Measurements from ENCODE around the gene RIPPLY2.
A peak's percentile ranks its signal among the peaks of the same experiment; 100 is the strongest.

RIPPLY2 gene

DNA sequence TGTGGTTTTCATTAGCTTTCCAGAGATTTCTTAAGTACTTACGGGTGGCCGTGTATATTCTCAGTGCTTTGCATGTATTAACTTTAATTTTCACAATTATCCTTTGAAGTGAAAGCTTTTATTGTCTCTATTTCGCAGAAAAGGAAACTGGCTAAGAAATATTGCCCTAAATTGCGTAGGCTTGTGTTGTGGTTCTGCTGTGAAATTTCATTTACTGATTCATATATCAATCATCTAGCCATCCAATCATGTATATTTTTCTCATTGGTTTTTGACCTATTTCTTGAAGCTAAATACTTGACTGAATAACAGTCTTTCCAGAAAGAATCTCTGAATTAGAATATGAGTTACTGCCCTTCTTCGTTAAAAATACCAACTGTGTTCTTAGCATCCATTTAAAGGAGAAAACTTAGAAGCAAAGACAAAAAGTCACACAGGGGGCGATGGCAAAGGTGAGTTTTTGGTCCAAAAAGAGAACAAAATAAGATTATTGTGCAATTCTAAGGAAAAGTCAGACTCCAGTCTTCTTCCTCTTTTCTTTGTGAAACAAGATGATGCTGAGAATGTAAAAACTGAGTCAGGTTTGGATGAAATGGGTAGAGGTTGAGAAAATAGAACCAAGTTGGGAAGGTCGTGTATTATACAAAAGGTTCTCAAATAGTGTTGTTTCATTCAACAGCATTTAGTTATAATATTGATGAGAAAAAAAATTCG, 7.8 kb downstream of the RIPPLY2 start:
- H3K4me3 ChIP-seq (ENCODE audit: low read length): peak overlapping the region; percentile 95
- no peaks in the 10 kb centered on the region for H3K27me3 ChIP-seq (replicated peaks; ENCODE audit: control insufficient read depth, insufficient read depth, low read length)
- no peaks in the 10 kb centered on the region for H3K9me3 ChIP-seq (ENCODE audit: control insufficient read depth, low read length)
- peaks cover 13% of the 10 kb centered on the region for H3K4me1 ChIP-seq (ENCODE audit: control insufficient read depth, insufficient read depth, low read length)
- no peak overlapping the region for H3K9ac ChIP-seq (ENCODE audit: low read length)
- H3K36me3 ChIP-seq (ENCODE audit: control insufficient read depth, insufficient read depth, low read length, severe bottlenecking): peaks cover 13% of the 10 kb centered on the region
- no peak for DNase-seq (ENCODE audit: low read depth)

GRCh38 chr6:83862776-83863471, 9.8 kb downstream of the RIPPLY2 start:
- H3K9me3 ChIP-seq (ENCODE audit: control insufficient read depth, low read length): no peaks in the 10 kb centered on the region
- no peak for DNase-seq (ENCODE audit: low read depth)
- peaks cover 13% of the 10 kb centered on the region for H3K36me3 ChIP-seq (ENCODE audit: control insufficient read depth, insufficient read depth, low read length, severe bottlenecking)
- no peak overlapping the region for H3K9ac ChIP-seq (ENCODE audit: low read length)
- peaks cover 13% of the 10 kb centered on the region for H3K4me1 ChIP-seq (ENCODE audit: control insufficient read depth, insufficient read depth, low read length)
- no peaks in the 10 kb centered on the region for H3K27me3 ChIP-seq (replicated peaks; ENCODE audit: control insufficient read depth, insufficient read depth, low read length)
- H3K4me3 ChIP-seq (ENCODE audit: low read length): no peak overlapping the region

GRCh38 chr6:83867043-83867442, 13.9 kb downstream of the RIPPLY2 start:
- Histone ChIP-seq H3K4me3 (ENCODE audit: low read length) (no peak overlapping the region), H3K9me3 (ENCODE audit: control insufficient read depth, low read length) (no peaks in the 10 kb centered on the region), H3K36me3 (ENCODE audit: control insufficient read depth, insufficient read depth, low read length, severe bottlenecking) (peaks cover 13% of the 10 kb centered on the region), H3K9ac (ENCODE audit: low read length) (no peak overlapping the region), H3K27me3 (replicated peaks; ENCODE audit: control insufficient read depth, insufficient read depth, low read length) (no peaks in the 10 kb centered on the region), H3K4me1 (ENCODE audit: control insufficient read depth, insufficient read depth, low read length) (peaks cover 9% of the 10 kb centered on the region)
- no peak for DNase-seq (ENCODE audit: low read depth)

DNA sequence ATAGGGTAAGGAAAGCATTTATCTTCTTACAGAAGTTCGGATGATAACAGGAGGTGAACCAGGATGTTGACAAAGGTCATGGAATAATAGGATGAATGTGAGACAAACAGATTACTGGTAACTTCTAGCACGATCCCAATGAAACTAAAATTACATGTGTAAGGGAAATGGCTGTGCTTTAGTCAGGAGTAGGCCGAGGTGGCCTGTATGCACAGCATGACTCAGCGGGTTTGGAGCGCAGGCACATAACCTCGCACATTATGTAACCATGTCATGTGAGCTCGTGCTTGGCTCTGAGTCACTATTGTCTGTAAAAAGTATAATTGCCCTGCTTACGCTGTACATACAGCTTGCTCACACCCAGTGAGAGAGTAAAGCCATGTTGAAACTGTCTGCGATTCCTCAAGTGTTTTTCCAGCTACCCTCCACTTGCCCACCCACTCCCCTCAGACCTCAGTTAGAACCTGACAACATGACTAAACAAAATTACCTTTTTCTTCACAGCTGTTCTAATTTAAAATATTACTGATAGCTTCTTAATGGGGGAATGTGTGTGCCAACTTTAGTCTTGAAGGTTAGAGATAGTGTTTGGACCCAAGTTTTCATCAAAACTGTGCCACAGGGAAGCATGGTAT, 14.5 kb downstream of the RIPPLY2 start:
- Histone ChIP-seq H3K36me3 (ENCODE audit: control insufficient read depth, insufficient read depth, low read length, severe bottlenecking) (peaks cover 13% of the 10 kb centered on the region), H3K9me3 (ENCODE audit: control insufficient read depth, low read length) (no peaks in the 10 kb centered on the region), H3K4me1 (ENCODE audit: control insufficient read depth, insufficient read depth, low read length) (peaks cover 9% of the 10 kb centered on the region), H3K27me3 (replicated peaks; ENCODE audit: control insufficient read depth, insufficient read depth, low read length) (no peaks in the 10 kb centered on the region), H3K9ac (ENCODE audit: low read length) (no peak overlapping the region), H3K4me3 (ENCODE audit: low read length) (no peak overlapping the region)
- DNase-seq (ENCODE audit: low read depth): peak; percentile 81

GRCh38 chr6:83868639-83869038, 15.5 kb downstream of the RIPPLY2 start:
- DNase-seq (ENCODE audit: low read depth): peak; percentile 63
- Histone ChIP-seq H3K4me3 (ENCODE audit: low read length) (no peak overlapping the region), H3K9me3 (ENCODE audit: control insufficient read depth, low read length) (no peaks in the 10 kb centered on the region), H3K36me3 (ENCODE audit: control insufficient read depth, insufficient read depth, low read length, severe bottlenecking) (peaks cover 13% of the 10 kb centered on the region), H3K9ac (ENCODE audit: low read length) (no peak overlapping the region), H3K4me1 (ENCODE audit: control insufficient read depth, insufficient read depth, low read length) (peaks cover 9% of the 10 kb centered on the region), H3K27me3 (replicated peaks; ENCODE audit: control insufficient read depth, insufficient read depth, low read length) (no peaks in the 10 kb centered on the region)

- H3K4me1 ChIP-seq (ENCODE audit: control insufficient read depth, insufficient read depth, low read length): peaks cover 9% of the 10 kb centered on the region
- H3K4me3 ChIP-seq (ENCODE audit: low read length): no peak overlapping the region
- no peaks in the 10 kb centered on the region for H3K27me3 ChIP-seq (replicated peaks; ENCODE audit: control insufficient read depth, insufficient read depth, low read length)
- H3K9ac ChIP-seq (ENCODE audit: low read length): no peak overlapping the region
- no peak for DNase-seq (ENCODE audit: low read depth)
- no peaks in the 10 kb centered on the region for H3K36me3 ChIP-seq (ENCODE audit: control insufficient read depth, insufficient read depth, low read length, severe bottlenecking)
- no peaks in the 10 kb centered on the region for H3K9me3 ChIP-seq (ENCODE audit: control insufficient read depth, low read length)
Measured at GRCh38 chr6:83870649-83871048, 17.5 kb downstream of the RIPPLY2 start.

DNA sequence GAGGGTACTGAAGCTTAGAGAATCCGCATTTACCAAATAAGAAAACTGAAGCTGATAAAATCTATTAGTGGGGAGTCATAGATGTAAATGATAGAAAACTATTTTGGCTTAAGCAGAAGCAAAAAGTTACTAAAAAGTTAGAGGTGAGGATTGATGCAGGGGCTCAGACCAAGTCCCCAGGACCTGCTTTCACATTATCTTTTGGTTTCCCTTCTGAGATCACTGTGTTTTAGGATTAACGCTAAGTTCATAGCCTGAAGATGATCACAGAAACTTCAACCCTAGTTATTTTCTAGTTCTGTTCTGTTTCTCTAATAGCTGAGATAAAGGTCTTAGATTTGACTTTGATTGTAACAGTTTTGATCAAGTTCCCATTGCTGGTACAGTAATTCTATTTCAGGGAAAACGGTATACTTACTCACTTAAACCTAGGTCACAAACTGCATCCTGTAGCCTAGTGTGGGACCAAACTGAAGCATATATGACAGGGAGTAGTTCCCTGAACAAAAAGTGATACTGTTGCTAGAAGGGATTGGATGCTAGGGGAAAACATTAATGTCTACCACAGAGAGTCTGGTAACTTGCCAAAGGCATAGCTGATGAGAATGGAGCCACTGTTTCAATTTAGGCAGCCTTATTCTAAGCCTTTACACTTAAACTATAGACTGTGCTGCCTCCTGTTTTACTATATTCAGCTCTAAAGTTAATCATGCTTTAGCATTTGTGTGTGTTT, 19.4 kb downstream of the RIPPLY2 start:
- H3K9ac ChIP-seq (ENCODE audit: low read length): no peak overlapping the region
- no peaks in the 10 kb centered on the region for H3K9me3 ChIP-seq (ENCODE audit: control insufficient read depth, low read length)
- no peak for DNase-seq (ENCODE audit: low read depth)
- H3K36me3 ChIP-seq (ENCODE audit: control insufficient read depth, insufficient read depth, low read length, severe bottlenecking): no peaks in the 10 kb centered on the region
- H3K27me3 ChIP-seq (replicated peaks; ENCODE audit: control insufficient read depth, insufficient read depth, low read length): no peaks in the 10 kb centered on the region
- no peak overlapping the region for H3K4me3 ChIP-seq (ENCODE audit: low read length)
- peaks cover 9% of the 10 kb centered on the region for H3K4me1 ChIP-seq (ENCODE audit: control insufficient read depth, insufficient read depth, low read length)

GRCh38 chr6:83873869-83874268, 20.7 kb downstream of the RIPPLY2 start:
- H3K9me3 ChIP-seq (ENCODE audit: control insufficient read depth, low read length): no peaks in the 10 kb centered on the region
- H3K27me3 ChIP-seq (replicated peaks; ENCODE audit: control insufficient read depth, insufficient read depth, low read length): no peaks in the 10 kb centered on the region
- H3K4me3 ChIP-seq (ENCODE audit: low read length): no peak overlapping the region
- no peaks in the 10 kb centered on the region for H3K36me3 ChIP-seq (ENCODE audit: control insufficient read depth, insufficient read depth, low read length, severe bottlenecking)
- no peaks in the 10 kb centered on the region for H3K4me1 ChIP-seq (ENCODE audit: control insufficient read depth, insufficient read depth, low read length)
- H3K9ac ChIP-seq (ENCODE audit: low read length): no peak overlapping the region
- no peak for DNase-seq (ENCODE audit: low read depth)

GRCh38 chr6:83875843-83876242, 22.7 kb downstream of the RIPPLY2 start:
- H3K27me3 ChIP-seq (replicated peaks; ENCODE audit: control insufficient read depth, insufficient read depth, low read length): no peaks in the 10 kb centered on the region
- no peak for DNase-seq (ENCODE audit: low read depth)
- no peak overlapping the region for H3K4me3 ChIP-seq (ENCODE audit: low read length)
- no peak overlapping the region for H3K9ac ChIP-seq (ENCODE audit: low read length)
- H3K9me3 ChIP-seq (ENCODE audit: control insufficient read depth, low read length): no peaks in the 10 kb centered on the region
- no peaks in the 10 kb centered on the region for H3K36me3 ChIP-seq (ENCODE audit: control insufficient read depth, insufficient read depth, low read length, severe bottlenecking)
- no peaks in the 10 kb centered on the region for H3K4me1 ChIP-seq (ENCODE audit: control insufficient read depth, insufficient read depth, low read length)

GRCh38 chr6:83878902-83879644, 25.9 kb downstream of the RIPPLY2 start:
- Histone ChIP-seq H3K27me3 (replicated peaks; ENCODE audit: control insufficient read depth, insufficient read depth, low read length) (no peaks in the 10 kb centered on the region), H3K4me1 (ENCODE audit: control insufficient read depth, insufficient read depth, low read length) (no peaks in the 10 kb centered on the region), H3K4me3 (ENCODE audit: low read length) (no peak overlapping the region)

More at GRCh38 chr6:83878902-83879644, 25.9 kb downstream of the RIPPLY2 start:
- DNase-seq (ENCODE audit: low read depth): no peak
- no peaks in the 10 kb centered on the region for H3K9me3 ChIP-seq (ENCODE audit: control insufficient read depth, low read length)
- no peak overlapping the region for H3K9ac ChIP-seq (ENCODE audit: low read length)
- H3K36me3 ChIP-seq (ENCODE audit: control insufficient read depth, insufficient read depth, low read length, severe bottlenecking): no peaks in the 10 kb centered on the region
